ENCODE data around the gene FADS3. TPM values are rescaled to one million over a fixed set of nuclear protein-coding genes. Genes with fewer than 3 reads are reported as not detected.

Gene FADS3
- total and polyA plus RNA-seq, 9 of the 15 experiments (the other 6 are each of a cell fraction or from before 2014, with no cell fraction given): 0.97 to 148 (median 92.7) TPM

DNA sequence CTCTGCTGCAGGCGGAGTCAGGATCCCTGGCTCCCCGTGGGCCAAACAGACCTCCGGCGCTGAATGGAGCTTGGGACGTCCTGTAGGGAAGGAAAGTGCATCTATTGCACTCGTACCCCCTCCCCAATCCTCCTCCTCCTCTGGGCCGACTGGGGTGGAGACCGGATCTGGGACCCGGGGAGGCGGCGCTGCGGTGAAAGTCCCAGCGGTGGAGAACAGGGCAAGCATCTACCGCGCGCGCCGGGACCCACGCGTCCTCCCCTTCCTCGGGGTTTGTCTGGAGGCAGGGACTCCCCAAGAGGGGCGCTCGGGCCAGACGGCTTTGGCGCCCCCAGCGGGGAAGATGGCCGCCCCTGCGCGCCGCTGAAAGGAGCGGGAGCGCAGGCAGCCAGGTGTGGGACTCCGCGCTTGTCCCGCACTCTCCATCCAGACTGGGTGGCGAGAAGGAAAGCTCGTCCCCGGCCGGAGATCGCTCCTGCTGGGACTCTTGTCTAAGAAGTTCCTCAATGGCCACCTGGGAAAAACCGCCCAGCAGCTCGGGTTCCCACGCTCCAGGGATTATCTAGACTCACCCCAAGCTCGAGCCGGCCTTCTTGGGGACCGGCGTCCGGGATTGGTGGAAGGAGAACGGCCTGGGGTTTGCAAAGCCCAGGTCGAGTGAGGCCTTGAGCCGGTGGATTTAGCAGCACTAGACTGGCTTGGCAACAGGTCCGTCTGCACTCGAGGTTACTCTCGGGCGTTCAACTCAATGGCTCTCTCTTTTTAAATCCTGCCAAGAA, 62.5 kb downstream of the FADS3 start:
- TF ChIP-seq, protein P1, sequence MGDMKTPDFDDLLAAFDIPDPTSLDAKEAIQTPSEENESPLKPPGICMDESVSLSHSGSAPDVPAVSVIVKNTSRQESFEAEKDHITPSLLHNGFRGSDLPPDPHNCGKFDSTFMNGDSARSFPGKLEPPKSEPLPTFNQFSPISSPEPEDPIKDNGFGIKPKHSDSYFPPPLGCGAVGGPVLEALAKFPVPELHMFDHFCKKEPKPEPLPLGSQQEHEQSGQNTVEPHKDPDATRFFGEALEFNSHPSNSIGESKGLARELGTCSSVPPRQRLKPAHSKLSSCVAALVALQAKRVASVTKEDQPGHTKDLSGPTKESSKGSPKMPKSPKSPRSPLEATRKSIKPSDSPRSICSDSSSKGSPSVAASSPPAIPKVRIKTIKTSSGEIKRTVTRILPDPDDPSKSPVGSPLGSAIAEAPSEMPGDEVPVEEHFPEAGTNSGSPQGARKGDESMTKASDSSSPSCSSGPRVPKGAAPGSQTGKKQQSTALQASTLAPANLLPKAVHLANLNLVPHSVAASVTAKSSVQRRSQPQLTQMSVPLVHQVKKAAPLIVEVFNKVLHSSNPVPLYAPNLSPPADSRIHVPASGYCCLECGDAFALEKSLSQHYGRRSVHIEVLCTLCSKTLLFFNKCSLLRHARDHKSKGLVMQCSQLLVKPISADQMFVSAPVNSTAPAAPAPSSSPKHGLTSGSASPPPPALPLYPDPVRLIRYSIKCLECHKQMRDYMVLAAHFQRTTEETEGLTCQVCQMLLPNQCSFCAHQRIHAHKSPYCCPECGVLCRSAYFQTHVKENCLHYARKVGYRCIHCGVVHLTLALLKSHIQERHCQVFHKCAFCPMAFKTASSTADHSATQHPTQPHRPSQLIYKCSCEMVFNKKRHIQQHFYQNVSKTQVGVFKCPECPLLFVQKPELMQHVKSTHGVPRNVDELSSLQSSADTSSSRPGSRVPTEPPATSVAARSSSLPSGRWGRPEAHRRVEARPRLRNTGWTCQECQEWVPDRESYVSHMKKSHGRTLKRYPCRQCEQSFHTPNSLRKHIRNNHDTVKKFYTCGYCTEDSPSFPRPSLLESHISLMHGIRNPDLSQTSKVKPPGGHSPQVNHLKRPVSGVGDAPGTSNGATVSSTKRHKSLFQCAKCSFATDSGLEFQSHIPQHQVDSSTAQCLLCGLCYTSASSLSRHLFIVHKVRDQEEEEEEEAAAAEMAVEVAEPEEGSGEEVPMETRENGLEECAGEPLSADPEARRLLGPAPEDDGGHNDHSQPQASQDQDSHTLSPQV (IDR thresholded peaks at IDR 0.05): 0 out of 2 replicates have a peak, but pooled peaks have one; percentile 28
- TF ChIP-seq ZNF212 (CRISPR knock-in tag; IDR thresholded peaks at IDR 0.05): no peak
- H3K79me2 ChIP-seq (ENCODE audit: control insufficient read depth, insufficient read depth, low read length): peaks cover 8% of the 10 kb centered on the region; the same call in 2 of the 3 replicates

More for the DNA sequence above, 62.5 kb downstream of the FADS3 start:
- Histone ChIP-seq H3K4me3 (no peak overlapping the region), H3K4me2 (ENCODE audit: insufficient read depth, low read length) (no peak overlapping the region), H3K27ac (ENCODE audit: extremely low read depth, low read depth, low read length) (no peak overlapping the region), H3K9me1 (ENCODE audit: control insufficient read depth, insufficient read depth, low read length) (peaks cover 4% of the 10 kb centered on the region), H3K9me3 (replicated peaks; ENCODE audit: control insufficient read depth, insufficient read depth, low read depth, low read length) (no peaks in the 10 kb centered on the region), H2AFZ (ENCODE audit: low read depth, low read length) (no peak overlapping the region), H4K20me1 (replicated peaks; ENCODE audit: control insufficient read depth, insufficient read depth, low read length) (no peaks in the 10 kb centered on the region), H3K27me3 (ENCODE audit: control insufficient read depth in 2 of 2, insufficient read depth in 2 of 2, low read length in 2 of 2) (no peaks in the 10 kb centered on the region), H3K4me1 (replicated peaks in 1 of 2; ENCODE audit: control insufficient read depth in 2 of 2, insufficient read depth in 2 of 2, low read length in 2 of 2) (peaks cover 7 to 32% of the 10 kb centered on the region in 2 experiments), H3K9ac (ENCODE audit: insufficient read depth in 1 of 2, low read depth in 2 of 2, low read length in 2 of 2) (0 out of 4 replicates have a peak overlapping the region, but pooled peaks of 1 of the 2 experiments have one; percentile 20), H3K36me3 (ENCODE audit: control insufficient read depth, insufficient read depth, low read length) (no peaks in the 10 kb centered on the region)
- ATAC-seq (no peak), DNase-seq (ENCODE audit: extremely low read depth in 1 of 4, low spot score in 3 of 4) (no peak), FAIRE-seq (no peak)
- in situ Hi-C loops (cut with MboI) (no loop called here), intact Hi-C loops (cut with micrococcal nuclease) (no loop called here)
- no TSS peak for BruUV-seq (replicated peaks)
- CTCF ChIA-PET (ENCODE audit: low intra/inter-chr PET ratio): no interaction called here
- WGBS (ENCODE audit: insufficient coverage, low coverage, missing lambda C conversion rate): 91% methylated on average over 31 of the region's 55 CpGs
- POLR2A ChIA-PET: interaction anchor here (0.6 kb wide), 1 partner anchor 658 kb away, joined by 3 read pairs; no protein-coding TSS in a partner anchor

Measured in K562 (cell line).